Measurements from ENCODE around the gene ENTREP3. TPM values are rescaled to one million over a fixed set of nuclear protein-coding genes. Genes with fewer than 3 reads are reported as not detected.

Gene ENTREP3
- total RNA-seq, 1 donor = 7.8 TPM

DNA sequence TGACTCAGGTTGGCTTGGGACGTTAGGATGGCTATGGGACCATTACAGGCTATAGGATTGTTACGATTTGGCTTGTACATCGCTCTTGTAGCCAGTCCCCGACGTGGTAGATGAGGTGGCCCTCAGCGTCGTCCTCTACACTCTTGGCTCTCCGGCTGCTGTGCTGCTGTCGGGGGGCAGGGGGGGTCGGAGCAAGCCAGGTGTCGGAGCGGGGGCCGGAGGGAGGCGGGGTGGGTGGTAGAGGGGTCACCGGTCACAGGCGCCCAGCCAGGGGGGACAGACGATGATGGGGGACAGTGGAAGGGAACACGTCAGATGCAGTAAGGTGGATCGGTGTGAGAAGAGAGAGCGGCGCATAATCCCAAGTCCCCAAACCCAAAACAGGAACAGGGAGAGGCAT lies 13.3 kb upstream of the ENTREP3 start:
- no peak overlapping the region for H3K4me3 ChIP-seq (ENCODE audit: low read depth, low read length)
- TF ChIP-seq, protein P1, sequence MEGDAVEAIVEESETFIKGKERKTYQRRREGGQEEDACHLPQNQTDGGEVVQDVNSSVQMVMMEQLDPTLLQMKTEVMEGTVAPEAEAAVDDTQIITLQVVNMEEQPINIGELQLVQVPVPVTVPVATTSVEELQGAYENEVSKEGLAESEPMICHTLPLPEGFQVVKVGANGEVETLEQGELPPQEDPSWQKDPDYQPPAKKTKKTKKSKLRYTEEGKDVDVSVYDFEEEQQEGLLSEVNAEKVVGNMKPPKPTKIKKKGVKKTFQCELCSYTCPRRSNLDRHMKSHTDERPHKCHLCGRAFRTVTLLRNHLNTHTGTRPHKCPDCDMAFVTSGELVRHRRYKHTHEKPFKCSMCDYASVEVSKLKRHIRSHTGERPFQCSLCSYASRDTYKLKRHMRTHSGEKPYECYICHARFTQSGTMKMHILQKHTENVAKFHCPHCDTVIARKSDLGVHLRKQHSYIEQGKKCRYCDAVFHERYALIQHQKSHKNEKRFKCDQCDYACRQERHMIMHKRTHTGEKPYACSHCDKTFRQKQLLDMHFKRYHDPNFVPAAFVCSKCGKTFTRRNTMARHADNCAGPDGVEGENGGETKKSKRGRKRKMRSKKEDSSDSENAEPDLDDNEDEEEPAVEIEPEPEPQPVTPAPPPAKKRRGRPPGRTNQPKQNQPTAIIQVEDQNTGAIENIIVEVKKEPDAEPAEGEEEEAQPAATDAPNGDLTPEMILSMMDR (IDR thresholded peaks at IDR 0.05; ENCODE audit: insufficient read depth, low read depth, low read length) = no peak
- DNase-seq (ENCODE audit: low read depth) = no peak

GRCh38 chr1:155267373-155267772 lies 12.1 kb upstream of the ENTREP3 start:
- DNase-seq (ENCODE audit: low read depth) = no peak
- H3K4me3 ChIP-seq (ENCODE audit: low read depth, low read length) = no peak overlapping the region
- TF ChIP-seq, protein P1 (IDR thresholded peaks at IDR 0.05; ENCODE audit: insufficient read depth, low read depth, low read length) = no peak

DNA sequence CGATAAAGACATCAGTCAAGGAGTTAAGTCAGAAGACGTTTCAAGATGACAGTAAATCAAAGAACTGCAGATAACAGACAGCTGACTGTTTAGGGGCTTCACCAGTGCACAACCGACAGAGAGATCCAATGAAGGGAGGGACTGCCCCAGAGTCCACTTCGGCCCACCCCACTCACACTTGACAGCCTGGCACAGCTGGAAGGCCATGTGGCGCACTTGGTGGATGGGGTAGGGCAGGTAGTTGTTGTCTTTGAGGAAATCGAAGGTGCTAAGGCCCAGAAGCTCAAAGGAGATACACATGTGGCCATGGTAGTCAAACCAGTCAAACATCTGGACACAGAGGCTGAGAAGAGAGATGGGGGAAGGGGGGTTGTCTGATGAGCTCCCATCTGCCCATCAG lies 11.3 kb upstream of the ENTREP3 start:
- TF ChIP-seq, protein P1 (IDR thresholded peaks at IDR 0.05; ENCODE audit: insufficient read depth, low read depth, low read length) = no peak
- no peak overlapping the region for H3K4me3 ChIP-seq (ENCODE audit: low read depth, low read length)
- no peak for DNase-seq (ENCODE audit: low read depth)

GRCh38 chr1:155263067-155263466 lies 7.8 kb upstream of the ENTREP3 start:
- TF ChIP-seq, protein P1 (IDR thresholded peaks at IDR 0.05; ENCODE audit: insufficient read depth, low read depth, low read length) = no peak
- no peak overlapping the region for H3K4me3 ChIP-seq (ENCODE audit: low read depth, low read length)
- no peak for DNase-seq (ENCODE audit: low read depth)

- peak within 1 kb of the TSS; percentile 93 for H3K4me3 ChIP-seq (ENCODE audit: low read depth, low read length)
- TF ChIP-seq, protein P1 (IDR thresholded peaks at IDR 0.05; ENCODE audit: insufficient read depth, low read depth, low read length) = no peak
- DNase-seq (ENCODE audit: low read depth) = peak; percentile 99
These were observed 6.8 kb upstream of the ENTREP3 start, which contains the start of gene SCAMP3 for GRCh38 chr1:155261852-155262673. Gene SCAMP3 (minus strand): TSS chr1:155262360. CDS start chr1:155262151, 209 bp downstream.

DNA sequence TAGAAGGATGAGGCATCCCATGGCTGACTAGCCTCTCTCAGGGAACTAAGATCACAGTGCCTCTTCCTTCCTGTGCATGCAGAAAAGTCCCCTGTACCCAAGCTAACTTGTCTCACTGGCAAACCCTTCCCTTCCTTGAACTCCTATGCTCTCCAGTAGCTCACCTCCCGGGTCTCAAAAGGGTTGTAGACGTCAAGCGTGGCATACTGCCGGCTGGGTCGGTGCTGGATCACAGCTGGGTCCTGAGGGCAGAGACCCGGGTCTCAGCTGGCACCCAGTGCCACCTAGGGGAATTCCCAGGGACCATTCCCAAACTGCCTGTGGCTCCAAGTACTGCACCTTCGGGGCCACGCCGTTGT lies 6.2 kb upstream of the ENTREP3 start:
- H3K4me3 ChIP-seq (ENCODE audit: low read depth, low read length) = peak overlapping the region; percentile 93
- DNase-seq (ENCODE audit: low read depth) = no peak
- TF ChIP-seq, protein P1 (IDR thresholded peaks at IDR 0.05; ENCODE audit: insufficient read depth, low read depth, low read length) = no peak
